ENCODE data around the gene CEP19.

The CEP19 gene

GRCh38 chr3:196684548-196685407 is 27.3 kb downstream of the CEP19 start:
- Histone ChIP-seq H2AK5ac (ENCODE audit: low read length) (no peak overlapping the region), H3K18ac (ENCODE audit: low read length) (no peak overlapping the region), H3K4me3 (ENCODE audit: low read depth, low read length) (no peak overlapping the region), H3K27me3 (ENCODE audit: insufficient read depth, low read length) (no peaks in the 10 kb centered on the region), H3K14ac (ENCODE audit: low read length) (no peak overlapping the region), H3K27ac (ENCODE audit: low read depth, low read length) (no peak overlapping the region), H3K79me2 (ENCODE audit: control insufficient read depth, insufficient read depth, low read length, poor library complexity) (no peaks in the 10 kb centered on the region), H4K12ac (ENCODE audit: low read depth, low read length) (no peak overlapping the region), H3K36me3 (ENCODE audit: control insufficient read depth in 1 of 2, insufficient read depth in 2 of 2, low read length in 2 of 2) (no peaks in the 10 kb centered on the region), H2BK5ac (ENCODE audit: low read depth, low read length, poor library complexity) (no peak overlapping the region), H3K4me1 (ENCODE audit: control insufficient read depth in 1 of 2, insufficient read depth in 2 of 2, low read length in 2 of 2) (no peaks in the 10 kb centered on the region), H3K4me2 (ENCODE audit: low read length) (no peak overlapping the region), H2BK12ac (ENCODE audit: low read length) (no peak overlapping the region), H3K9ac (ENCODE audit: low read length) (no peak overlapping the region), H3K9me3 (ENCODE audit: insufficient read depth, low read depth, low read length) (no peaks in the 10 kb centered on the region), H3K79me1 (ENCODE audit: low read length) (no peaks in the 10 kb centered on the region), H2AFZ (ENCODE audit: insufficient read depth, low read length, poor library complexity) (no peak overlapping the region), H3K23ac (ENCODE audit: low read length) (no peak overlapping the region), H4K91ac (ENCODE audit: low read depth, low read length) (no peak overlapping the region), H3K4ac (ENCODE audit: low read depth, low read length) (no peak overlapping the region), H4K8ac (ENCODE audit: low read depth, low read length) (no peak overlapping the region), H2BK120ac (ENCODE audit: insufficient read depth, low read length, poor library complexity) (no peak overlapping the region)
- no CpG with 5 or more reads among the region's 24 CpGs for whole genome bisulfite sequencing (ENCODE audit: extremely low coverage, insufficient coverage, insufficient read length)
- peak; percentile 79 to 88 for DNase-seq

GRCh38 chr3:196677931-196678330 is 34.1 kb downstream of the CEP19 start:
- Histone ChIP-seq H2AK5ac (ENCODE audit: low read length) (no peak overlapping the region), H2BK12ac (ENCODE audit: low read length) (no peak overlapping the region), H3K23ac (ENCODE audit: low read length) (no peak overlapping the region), H2BK120ac (ENCODE audit: insufficient read depth, low read length, poor library complexity) (no peak overlapping the region), H3K18ac (ENCODE audit: low read length) (no peak overlapping the region), H3K79me2 (ENCODE audit: control insufficient read depth, insufficient read depth, low read length, poor library complexity) (no peaks in the 10 kb centered on the region), H3K36me3 (ENCODE audit: control insufficient read depth in 1 of 2, insufficient read depth in 2 of 2, low read length in 2 of 2) (no peaks in the 10 kb centered on the region), H4K12ac (ENCODE audit: low read depth, low read length) (no peak overlapping the region), H2AFZ (ENCODE audit: insufficient read depth, low read length, poor library complexity) (no peak overlapping the region), H2BK5ac (ENCODE audit: low read depth, low read length, poor library complexity) (no peak overlapping the region), H3K27ac (ENCODE audit: low read depth, low read length) (no peak overlapping the region), H3K9ac (ENCODE audit: low read length) (no peak overlapping the region), H3K9me3 (ENCODE audit: insufficient read depth, low read depth, low read length) (no peaks in the 10 kb centered on the region), H3K4ac (ENCODE audit: low read depth, low read length) (no peak overlapping the region), H4K91ac (ENCODE audit: low read depth, low read length) (no peak overlapping the region), H4K8ac (ENCODE audit: low read depth, low read length) (no peak overlapping the region), H3K14ac (ENCODE audit: low read length) (no peak overlapping the region), H3K4me3 (ENCODE audit: low read depth, low read length) (no peak overlapping the region), H3K79me1 (ENCODE audit: low read length) (no peaks in the 10 kb centered on the region), H3K27me3 (ENCODE audit: insufficient read depth, low read length) (no peaks in the 10 kb centered on the region), H3K4me2 (ENCODE audit: low read length) (no peak overlapping the region), H3K4me1 (ENCODE audit: control insufficient read depth in 1 of 2, insufficient read depth in 2 of 2, low read length in 2 of 2) (no peaks in the 10 kb centered on the region)
- no peak for DNase-seq
- no CpG with 5 or more reads among the region's 1 CpG for WGBS (ENCODE audit: extremely low coverage, insufficient coverage, insufficient read length)

- Histone ChIP-seq H3K4me3 (ENCODE audit: low read depth, low read length) (no peak overlapping the region), H3K14ac (ENCODE audit: low read length) (no peak overlapping the region), H2BK120ac (ENCODE audit: insufficient read depth, low read length, poor library complexity) (no peak overlapping the region), H3K36me3 (ENCODE audit: control insufficient read depth in 1 of 2, insufficient read depth in 2 of 2, low read length in 2 of 2) (no peaks in the 10 kb centered on the region), H2AFZ (ENCODE audit: insufficient read depth, low read length, poor library complexity) (no peak overlapping the region), H3K4me2 (ENCODE audit: low read length) (no peak overlapping the region), H4K91ac (ENCODE audit: low read depth, low read length) (no peak overlapping the region), H3K18ac (ENCODE audit: low read length) (no peak overlapping the region), H3K23ac (ENCODE audit: low read length) (no peak overlapping the region), H3K79me1 (ENCODE audit: low read length) (no peaks in the 10 kb centered on the region), H3K79me2 (ENCODE audit: control insufficient read depth, insufficient read depth, low read length, poor library complexity) (no peaks in the 10 kb centered on the region), H3K9ac (ENCODE audit: low read length) (no peak overlapping the region), H4K12ac (ENCODE audit: low read depth, low read length) (no peak overlapping the region), H3K9me3 (ENCODE audit: insufficient read depth, low read depth, low read length) (no peaks in the 10 kb centered on the region), H3K4me1 (ENCODE audit: control insufficient read depth in 1 of 2, insufficient read depth in 2 of 2, low read length in 2 of 2) (no peaks in the 10 kb centered on the region), H2AK5ac (ENCODE audit: low read length) (no peak overlapping the region), H4K8ac (ENCODE audit: low read depth, low read length) (no peak overlapping the region), H2BK5ac (ENCODE audit: low read depth, low read length, poor library complexity) (no peak overlapping the region), H3K4ac (ENCODE audit: low read depth, low read length) (no peak overlapping the region), H3K27me3 (ENCODE audit: insufficient read depth, low read length) (no peaks in the 10 kb centered on the region), H2BK12ac (ENCODE audit: low read length) (no peak overlapping the region), H3K27ac (ENCODE audit: low read depth, low read length) (no peak overlapping the region)
- DNase-seq: no peak
- no CpG with 5 or more reads among the region's 1 CpG for WGBS (ENCODE audit: extremely low coverage, insufficient coverage, insufficient read length)
Measured at GRCh38 chr3:196677353-196677752, 34.7 kb downstream of the CEP19 start.

- Histone ChIP-seq H2AFZ (ENCODE audit: insufficient read depth, low read length, poor library complexity) (no peak overlapping the region), H3K14ac (ENCODE audit: low read length) (no peak overlapping the region), H3K4me1 (ENCODE audit: control insufficient read depth in 1 of 2, insufficient read depth in 2 of 2, low read length in 2 of 2) (no peaks in the 10 kb centered on the region), H3K36me3 (ENCODE audit: control insufficient read depth in 1 of 2, insufficient read depth in 2 of 2, low read length in 2 of 2) (no peaks in the 10 kb centered on the region), H3K4me2 (ENCODE audit: low read length) (no peak overlapping the region), H2BK120ac (ENCODE audit: insufficient read depth, low read length, poor library complexity) (no peak overlapping the region), H4K91ac (ENCODE audit: low read depth, low read length) (no peak overlapping the region), H2BK12ac (ENCODE audit: low read length) (no peak overlapping the region), H3K27me3 (ENCODE audit: insufficient read depth, low read length) (no peaks in the 10 kb centered on the region), H4K12ac (ENCODE audit: low read depth, low read length) (no peak overlapping the region), H2BK5ac (ENCODE audit: low read depth, low read length, poor library complexity) (no peak overlapping the region), H3K18ac (ENCODE audit: low read length) (no peak overlapping the region), H3K4me3 (ENCODE audit: low read depth, low read length) (no peak overlapping the region), H3K79me1 (ENCODE audit: low read length) (no peaks in the 10 kb centered on the region), H3K9me3 (ENCODE audit: insufficient read depth, low read depth, low read length) (no peaks in the 10 kb centered on the region), H3K9ac (ENCODE audit: low read length) (no peak overlapping the region), H4K8ac (ENCODE audit: low read depth, low read length) (no peak overlapping the region), H2AK5ac (ENCODE audit: low read length) (no peak overlapping the region), H3K79me2 (ENCODE audit: control insufficient read depth, insufficient read depth, low read length, poor library complexity) (no peaks in the 10 kb centered on the region), H3K4ac (ENCODE audit: low read depth, low read length) (no peak overlapping the region), H3K23ac (ENCODE audit: low read length) (no peak overlapping the region), H3K27ac (ENCODE audit: low read depth, low read length) (no peak overlapping the region)
- no peak for DNase-seq
- WGBS (ENCODE audit: extremely low coverage, insufficient coverage, insufficient read length): no CpG with 5 or more reads among the region's 3 CpGs
Measured at GRCh38 chr3:196673632-196674031, 38.4 kb downstream of the CEP19 start.

All from trophoblast cell (in vitro differentiated cells and primary cell).